ENCODE data around the gene OR2V2.
A peak's percentile ranks its signal among the peaks of the same experiment; 100 is the strongest.

The OR2V2 gene

GRCh38 chr5:181191526-181192336 is 44.3 kb downstream of the OR2V2 start:
- FAIRE-seq (no peak), DNase-seq (ENCODE audit: insufficient read length, low spot score) (peak; percentile 81)
- peak; percentile 74 for TF ChIP-seq POLR2A (IDR thresholded peaks at IDR 0.05; ENCODE audit: low read depth, low read length)

GRCh38 chr5:181192337-181193046 is 45.1 kb downstream of the OR2V2 start:
- TF ChIP-seq POLR2A (IDR thresholded peaks at IDR 0.05; ENCODE audit: low read depth, low read length): no peak
- DNase-seq (ENCODE audit: insufficient read length, low spot score): no peak
- no peak for FAIRE-seq

GRCh38 chr5:181193656-181194055 is 46.3 kb downstream of the OR2V2 start:
- no peak for TF ChIP-seq POLR2A (IDR thresholded peaks at IDR 0.05; ENCODE audit: low read depth, low read length)
- FAIRE-seq (no peak), DNase-seq (ENCODE audit: insufficient read length, low spot score) (no peak)

- no peak for FAIRE-seq
- DNase-seq (ENCODE audit: insufficient read length, low spot score): no peak
- TF ChIP-seq POLR2A (IDR thresholded peaks at IDR 0.05; ENCODE audit: low read depth, low read length): no peak
These were observed 47.3 kb downstream of the OR2V2 start for GRCh38 chr5:181194489-181195248.

- FAIRE-seq: no peak
- no peak for DNase-seq (ENCODE audit: insufficient read length, low spot score)
- no peak for TF ChIP-seq POLR2A (IDR thresholded peaks at IDR 0.05; ENCODE audit: low read depth, low read length)
These were observed 47.9 kb downstream of the OR2V2 start for GRCh38 chr5:181195249-181195761.

GRCh38 chr5:181197326-181197951 is 50.1 kb downstream of the OR2V2 start:
- no peak for DNase-seq (ENCODE audit: insufficient read length, low spot score)
- no peak for TF ChIP-seq POLR2A (IDR thresholded peaks at IDR 0.05; ENCODE audit: low read depth, low read length)
- no peak for FAIRE-seq

- FAIRE-seq (no peak), DNase-seq (ENCODE audit: insufficient read length, low spot score) (no peak)
- TF ChIP-seq POLR2A (IDR thresholded peaks at IDR 0.05; ENCODE audit: low read depth, low read length): no peak
These were observed 50.8 kb downstream of the OR2V2 start for GRCh38 chr5:181198106-181198685.

- no peak for DNase-seq (ENCODE audit: insufficient read length, low spot score)
These were observed 51.6 kb downstream of the OR2V2 start for GRCh38 chr5:181198905-181199519.

GRCh38 chr5:181199881-181200638 is 52.7 kb downstream of the OR2V2 start:
- no peak for DNase-seq (ENCODE audit: insufficient read length, low spot score)
- FAIRE-seq: no peak
- no peak for TF ChIP-seq POLR2A (IDR thresholded peaks at IDR 0.05; ENCODE audit: low read depth, low read length)

More at GRCh38 chr5:181198905-181199519, 51.6 kb downstream of the OR2V2 start:
- no peak for FAIRE-seq
- TF ChIP-seq POLR2A (IDR thresholded peaks at IDR 0.05; ENCODE audit: low read depth, low read length): no peak

GRCh38 chr5:181200816-181201215 is 53.4 kb downstream of the OR2V2 start:
- FAIRE-seq (no peak), DNase-seq (ENCODE audit: insufficient read length, low spot score) (no peak)
- no peak for TF ChIP-seq POLR2A (IDR thresholded peaks at IDR 0.05; ENCODE audit: low read depth, low read length)

- TF ChIP-seq POLR2A (IDR thresholded peaks at IDR 0.05; ENCODE audit: low read depth, low read length): no peak
- DNase-seq (ENCODE audit: insufficient read length, low spot score): no peak
- no peak for FAIRE-seq
These were observed 55.8 kb downstream of the OR2V2 start for GRCh38 chr5:181203093-181203711.

- FAIRE-seq (no peak), DNase-seq (ENCODE audit: insufficient read length, low spot score) (no peak)
- TF ChIP-seq POLR2A (IDR thresholded peaks at IDR 0.05; ENCODE audit: low read depth, low read length): no peak
These were observed 56.4 kb downstream of the OR2V2 start for GRCh38 chr5:181203777-181204112.
